ENCODE data around the gene SCAF4.

SCAF4 gene

DNA sequence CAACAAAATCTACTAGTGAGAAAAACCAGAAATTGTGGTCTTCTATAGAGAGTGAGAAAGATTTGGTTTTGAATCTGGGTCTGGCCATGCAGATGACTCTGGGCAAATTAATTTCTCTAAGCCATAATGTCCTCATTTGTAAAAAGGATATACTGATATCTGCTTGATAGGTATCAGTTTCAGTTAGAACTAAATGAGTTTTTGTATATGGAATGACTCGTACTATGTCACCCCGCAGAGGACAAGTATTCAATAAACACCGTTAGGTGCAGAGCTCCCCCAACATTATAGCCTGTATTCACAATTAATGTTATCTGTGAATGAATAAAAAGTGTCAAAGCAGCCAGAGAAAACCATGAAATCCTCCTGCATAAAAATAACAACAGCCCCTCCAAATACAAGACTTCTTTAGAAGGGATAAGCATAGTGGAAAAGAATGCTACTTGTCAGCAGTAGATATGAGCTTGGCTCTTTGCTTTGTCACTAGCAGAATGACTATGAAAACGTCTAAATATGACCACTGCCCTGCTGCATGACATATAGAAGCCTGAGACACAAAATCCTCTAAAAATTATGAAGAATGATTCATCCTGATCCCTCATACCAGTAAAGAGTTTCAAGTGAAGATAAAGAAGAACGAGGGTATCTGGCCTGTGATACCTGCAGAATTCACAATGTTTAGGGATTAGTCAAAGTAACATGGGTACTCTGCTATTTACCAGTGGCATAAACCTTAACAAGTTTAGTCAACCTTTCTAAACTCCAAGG lies 17.8 kb downstream of the SCAF4 start:
- DNase-seq (no peak), ATAC-seq (peak; percentile 97)

DNA sequence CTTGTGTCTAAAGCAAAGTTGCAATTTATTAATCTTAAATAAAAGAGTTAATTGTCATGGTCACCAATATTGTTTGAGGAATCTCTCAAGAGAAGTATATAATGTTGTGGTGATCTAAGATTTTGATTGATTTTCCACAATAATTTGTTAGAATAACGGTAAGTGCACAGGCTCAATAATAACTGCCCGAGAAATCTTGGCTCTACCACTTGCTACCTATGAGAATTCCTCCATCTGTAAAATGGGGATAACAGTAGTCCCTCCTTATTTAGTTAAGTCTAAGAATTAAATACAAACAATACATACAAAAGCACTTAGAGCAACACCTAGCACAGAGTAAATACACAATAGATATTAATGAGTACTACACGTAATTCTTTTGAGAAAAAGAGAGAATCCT lies 18.8 kb downstream of the SCAF4 start:
- ATAC-seq (no peak), DNase-seq (no peak)

DNA sequence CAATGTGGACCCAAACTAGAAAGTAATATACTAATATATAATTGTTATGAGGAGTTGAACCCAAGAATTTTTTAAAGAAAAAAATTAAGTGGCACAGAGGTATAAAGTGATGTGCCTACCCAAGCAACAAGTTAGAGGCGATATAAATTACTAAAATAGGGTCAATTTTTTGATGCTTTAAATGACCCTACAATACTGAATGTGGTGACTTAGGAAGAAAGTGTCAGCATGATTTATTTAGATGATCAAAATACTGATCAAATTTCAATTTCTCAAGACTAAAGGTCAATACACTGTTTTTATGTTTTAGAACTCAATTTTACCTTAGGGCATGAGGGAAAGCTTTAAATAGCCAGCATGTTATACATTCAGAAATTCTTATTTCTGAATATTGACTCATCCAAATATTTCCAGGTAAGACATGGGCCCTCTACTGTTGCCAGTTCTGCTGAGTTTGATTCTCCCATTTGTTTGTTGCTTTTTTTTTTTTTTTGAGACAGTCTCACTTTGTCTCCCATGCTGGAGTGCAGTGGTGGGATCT lies 20.1 kb downstream of the SCAF4 start:
- DNase-seq (no peak), ATAC-seq (no peak)

DNA sequence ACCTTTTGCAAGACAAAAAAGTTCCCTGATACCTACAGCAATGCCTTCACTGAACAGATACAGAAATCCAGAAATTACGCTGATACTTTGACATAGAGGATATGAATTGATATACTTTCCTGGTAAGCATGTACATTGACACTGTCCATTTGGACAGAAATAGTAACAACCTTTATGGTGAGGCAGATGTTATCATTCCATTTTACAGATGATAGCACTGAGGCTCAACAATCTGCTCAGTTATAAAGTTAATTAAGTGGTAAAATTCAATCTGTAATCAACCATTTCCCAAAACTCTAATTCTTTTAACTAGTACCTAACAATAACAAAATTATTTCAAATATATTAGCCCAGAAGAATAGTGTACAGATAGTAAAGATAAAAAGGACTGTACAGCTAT lies 20.6 kb downstream of the SCAF4 start:
- ATAC-seq, result no peak
- DNase-seq, result no peak

DNA sequence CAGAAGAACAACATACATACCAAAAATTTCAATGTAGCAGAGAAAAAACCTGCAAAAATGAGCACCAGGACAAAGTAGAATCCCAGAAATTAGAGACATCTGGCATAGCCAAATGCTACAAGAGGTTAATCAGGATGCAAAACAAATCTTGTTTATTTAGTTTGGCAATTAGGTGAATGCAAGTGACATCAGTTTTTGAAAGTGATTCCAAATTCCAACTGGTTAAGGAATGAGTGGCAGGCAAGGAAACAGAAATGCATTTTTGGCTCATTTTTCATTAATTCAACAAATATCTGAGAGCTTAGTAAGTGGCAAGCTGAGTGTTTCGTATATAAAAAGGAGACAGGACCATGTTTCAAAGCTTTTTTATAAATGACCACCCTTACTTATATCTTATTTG lies 21.3 kb downstream of the SCAF4 start:
- ATAC-seq, result no peak
- DNase-seq, result no peak

DNA sequence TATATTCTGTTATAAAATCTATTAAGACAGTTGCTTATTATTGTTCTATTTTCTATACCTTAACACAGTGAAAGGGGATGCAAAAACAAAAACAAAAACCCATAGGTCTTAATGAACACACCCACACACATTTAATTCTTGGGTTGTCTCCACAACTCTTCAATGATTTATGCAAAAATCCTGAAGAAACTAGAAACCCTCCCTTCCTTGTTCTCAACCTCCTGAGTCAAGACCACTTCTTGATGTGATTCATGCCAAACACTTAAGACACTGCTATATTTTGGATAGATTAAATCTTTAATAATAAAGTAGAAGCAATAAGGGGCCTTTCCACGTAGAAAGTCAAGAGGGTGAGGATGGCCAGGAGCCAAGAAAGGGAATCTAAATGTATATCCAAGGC lies 23.4 kb downstream of the SCAF4 start:
- no peak for ATAC-seq
- DNase-seq, result no peak

DNA sequence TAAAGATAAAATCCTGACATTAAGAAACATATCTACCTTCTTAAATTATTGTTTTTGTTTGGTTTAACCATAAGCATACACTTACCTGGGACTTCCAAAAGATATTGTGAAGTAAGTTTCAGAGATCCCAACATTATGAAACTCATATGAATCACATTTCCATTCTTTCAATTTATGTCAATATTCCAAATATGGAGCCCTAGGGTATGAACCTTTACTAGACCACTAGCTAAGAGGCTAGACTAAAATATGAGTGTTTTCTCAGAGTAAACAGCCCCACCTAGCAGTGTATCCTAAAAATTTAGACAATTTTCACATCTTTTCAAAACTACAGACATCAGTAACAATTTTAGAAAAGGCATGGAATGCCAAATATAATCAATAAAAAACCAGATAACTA lies 24.4 kb downstream of the SCAF4 start:
- ATAC-seq (no peak), DNase-seq (no peak)

DNA sequence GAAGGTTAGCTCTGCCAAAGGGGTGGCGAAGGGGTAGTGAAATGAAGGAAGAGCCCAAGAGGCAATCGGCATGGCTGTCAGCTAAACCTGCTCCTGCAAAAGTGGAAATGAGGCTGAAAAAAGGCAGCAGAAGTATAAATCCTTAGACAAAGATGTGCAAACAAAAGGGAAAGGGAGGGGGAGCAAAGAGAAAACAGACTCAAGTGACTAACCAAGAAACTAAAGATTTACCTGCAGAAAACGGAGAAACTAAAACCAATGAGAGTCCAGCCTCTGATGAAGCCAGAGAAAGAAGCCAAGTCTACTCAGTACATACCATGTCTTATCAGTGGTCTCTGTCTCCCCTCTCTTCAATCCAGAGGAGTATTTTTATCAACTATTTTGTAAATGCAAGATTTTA lies 25.4 kb downstream of the SCAF4 start:
- no peak for ATAC-seq
- DNase-seq, result no peak

DNA sequence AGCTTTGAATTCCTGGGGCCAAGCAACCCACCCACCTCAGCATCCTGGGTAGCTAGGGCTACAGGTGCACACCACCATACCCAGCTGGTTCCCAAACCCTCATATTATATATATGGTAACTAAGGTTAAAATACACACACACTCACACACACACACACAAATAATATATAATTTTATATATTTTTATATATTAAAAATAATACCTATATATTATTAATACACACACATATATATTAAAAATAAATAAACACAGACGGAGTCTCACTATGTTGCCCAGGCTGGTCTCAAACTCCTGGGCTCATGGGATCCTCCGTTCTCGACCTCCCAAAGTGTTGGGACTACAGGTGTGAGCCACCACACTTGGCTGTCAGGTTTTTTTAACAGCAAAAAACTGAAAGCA lies 31.9 kb downstream of the SCAF4 start:
- ATAC-seq (no peak), DNase-seq (no peak)

DNA sequence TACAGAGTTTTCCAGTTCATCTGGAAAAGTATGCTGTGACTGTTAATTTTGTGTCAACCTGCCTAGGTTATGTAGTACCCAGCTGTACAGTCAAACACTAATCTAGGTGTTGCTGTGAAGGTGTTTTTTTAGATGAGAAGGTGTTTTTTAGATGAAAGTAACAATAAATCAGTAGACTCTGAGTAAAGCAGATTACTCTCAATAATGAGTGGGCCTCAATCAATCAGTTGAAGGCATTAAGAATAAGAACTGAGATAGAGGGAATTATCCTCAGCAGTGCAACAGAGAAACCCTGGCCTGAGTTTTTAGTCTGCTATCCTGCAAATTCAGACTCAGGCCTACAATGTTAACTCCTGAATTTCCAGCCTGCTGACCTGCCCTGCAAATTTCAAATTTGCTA lies 33.5 kb downstream of the SCAF4 start:
- DNase-seq, result no peak
- ATAC-seq, result no peak

DNA sequence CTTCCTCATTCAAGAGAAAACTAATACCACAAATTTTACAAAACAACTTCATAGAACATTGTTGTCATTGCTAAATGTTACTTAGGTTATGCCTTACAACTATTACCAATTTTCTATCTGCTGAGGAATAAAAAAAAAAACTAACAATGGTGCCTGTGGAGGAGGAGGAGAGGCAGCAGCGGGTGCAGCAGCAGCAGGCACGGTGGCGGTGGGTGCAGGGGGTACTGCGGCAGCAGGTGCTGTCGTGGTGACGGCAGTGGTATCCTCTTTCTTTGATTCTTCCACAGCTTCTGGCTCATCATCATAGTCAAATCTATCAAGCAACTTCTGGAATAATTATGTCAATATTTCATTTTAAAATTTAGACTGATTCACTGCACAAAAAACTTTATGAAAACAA lies 35.5 kb downstream of the SCAF4 start:
- ATAC-seq, result no peak

DNA sequence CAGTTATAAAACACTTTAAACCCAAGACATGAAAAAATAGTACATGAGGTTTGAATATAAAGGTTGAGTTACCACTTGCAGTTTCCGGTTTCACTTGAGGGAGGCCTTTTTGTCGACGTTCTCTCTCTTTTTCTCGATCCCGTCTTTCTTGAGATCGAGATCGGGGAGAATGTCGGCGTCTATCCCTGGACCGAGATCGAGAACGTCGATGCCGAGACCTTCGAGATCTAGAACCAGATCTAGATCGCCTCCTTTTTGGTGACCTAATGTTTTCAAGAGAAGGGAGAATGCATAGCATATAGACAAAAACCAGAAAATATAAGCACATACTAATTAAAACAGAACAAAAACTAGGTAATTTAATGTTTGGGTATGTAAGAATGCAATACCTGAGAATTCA lies 38.7 kb downstream of the SCAF4 start:
- DNase-seq, result no peak
- no peak for ATAC-seq

More for the DNA sequence above, 35.5 kb downstream of the SCAF4 start:
- DNase-seq, result no peak

DNA sequence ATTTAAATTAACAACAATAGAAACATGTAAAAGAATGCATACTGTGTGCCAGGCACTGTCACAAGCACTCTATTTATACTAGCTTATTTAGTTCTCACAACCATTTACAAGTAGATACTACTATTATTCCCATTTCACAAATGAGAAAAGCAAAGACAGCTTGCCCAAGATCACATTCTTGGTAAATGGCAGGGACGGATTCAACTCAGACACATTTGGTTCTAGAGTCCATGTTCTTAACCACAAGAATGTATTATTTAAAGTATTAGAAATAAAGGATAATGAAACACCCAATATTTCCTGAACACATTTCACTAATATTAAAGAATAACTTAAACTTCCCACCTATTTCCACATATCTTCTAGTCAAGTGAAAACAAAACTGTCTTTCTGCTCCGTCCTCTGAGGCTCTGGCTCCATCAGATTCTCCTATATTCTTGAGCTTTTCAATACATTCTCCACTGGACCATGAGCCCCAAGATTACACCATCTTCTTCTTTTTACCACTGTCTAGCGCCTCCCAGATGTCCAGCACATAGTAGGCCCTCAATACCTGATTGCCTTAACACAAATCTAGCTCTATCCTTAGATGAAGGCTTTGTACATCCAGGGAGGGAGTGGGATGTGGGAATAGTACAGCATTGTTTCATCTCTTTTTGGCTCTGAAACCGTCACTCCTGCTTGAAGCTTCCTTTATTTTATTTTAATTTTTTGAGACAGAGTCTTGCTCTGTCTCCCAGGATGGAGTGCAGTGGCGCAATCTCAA lies 43.1 kb downstream of the SCAF4 start:
- DNase-seq (no peak), ATAC-seq (no peak)

DNA sequence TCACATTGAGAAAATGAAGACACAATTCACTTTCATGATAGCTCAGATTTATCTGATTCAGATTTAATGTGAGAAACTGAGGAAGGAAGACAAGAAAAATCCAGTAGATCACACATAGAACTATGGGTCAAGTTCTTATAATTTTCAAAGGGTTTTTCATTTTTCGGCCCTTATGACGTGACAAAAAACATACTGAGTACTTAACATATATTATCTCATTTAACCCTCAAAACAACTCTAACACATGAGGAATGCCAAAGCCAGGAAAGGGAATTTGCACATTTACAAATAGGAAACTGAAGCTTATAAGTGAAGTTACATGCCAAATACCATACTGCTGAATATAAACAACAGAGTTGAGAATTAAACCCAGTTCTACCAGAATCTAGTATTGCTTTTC lies 44.8 kb downstream of the SCAF4 start:
- DNase-seq (no peak), ATAC-seq (no peak)

DNA sequence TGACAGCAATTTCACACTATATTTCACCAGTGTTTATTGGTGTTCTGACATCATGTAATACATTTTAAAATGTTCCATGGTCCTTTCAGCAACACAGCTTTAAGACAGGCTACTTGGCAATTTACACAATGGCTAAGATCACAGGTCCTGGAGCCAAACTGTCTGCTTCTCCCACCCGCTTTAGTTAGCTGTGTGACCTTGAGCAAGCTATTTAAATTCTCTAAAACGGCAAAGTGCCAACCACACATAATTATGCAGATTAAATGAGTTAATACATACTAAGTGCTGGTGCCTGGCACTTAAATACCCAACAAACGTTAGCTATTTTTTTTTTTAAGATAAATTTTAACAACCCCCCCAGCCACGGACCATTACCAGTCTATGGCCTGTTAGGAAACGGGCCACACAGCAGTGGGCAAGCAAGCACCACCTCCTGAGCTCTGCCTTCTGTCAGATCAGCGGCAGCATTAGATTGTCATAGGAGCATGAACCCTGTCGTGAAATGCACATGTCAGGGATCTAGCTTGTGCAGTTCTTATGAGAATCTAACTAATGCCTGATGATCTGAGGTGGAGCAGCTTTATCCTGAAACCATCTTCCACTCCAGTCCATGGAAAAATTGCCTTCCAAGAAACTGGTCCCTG lies 45.5 kb downstream of the SCAF4 start:
- DNase-seq (no peak), ATAC-seq (no peak)

DNA sequence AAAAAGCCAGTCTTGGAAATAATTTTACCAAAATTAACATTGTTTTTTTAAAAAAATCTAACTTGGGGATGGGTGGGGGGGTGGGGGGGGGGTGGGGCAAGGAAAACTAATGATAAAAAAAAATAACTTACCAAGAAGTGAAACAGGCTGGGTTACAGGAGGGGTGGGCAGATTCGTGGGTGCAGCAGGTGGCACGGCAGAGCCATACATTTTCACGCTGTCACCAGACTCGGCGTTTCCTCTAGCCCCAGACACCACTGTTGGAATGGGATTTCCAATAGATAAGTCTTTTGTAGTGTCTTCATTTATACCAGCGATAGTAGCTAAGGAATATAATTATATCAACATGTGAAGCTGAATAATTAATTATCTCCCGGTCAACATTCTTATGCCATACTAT lies 47.0 kb downstream of the SCAF4 start:
- ATAC-seq, result no peak

DNA sequence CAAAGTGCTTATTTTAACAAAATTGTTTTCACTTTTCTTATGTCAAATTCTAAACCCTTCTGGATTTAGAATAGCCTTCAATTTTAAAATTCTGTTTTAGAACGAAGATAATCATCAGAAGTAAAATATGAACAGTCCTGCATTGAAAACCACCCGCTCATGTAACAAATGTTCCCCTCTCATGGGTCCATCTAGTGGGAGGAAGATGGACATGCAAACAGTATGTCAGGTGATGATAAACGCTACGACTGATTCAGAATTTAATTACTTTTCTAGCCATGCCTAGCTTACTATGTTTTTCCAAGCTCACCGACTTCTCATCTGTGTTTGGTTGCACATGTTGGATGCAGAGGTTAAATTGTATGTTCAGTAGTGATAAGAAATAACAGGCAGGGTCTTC lies 48.9 kb downstream of the SCAF4 start:
- DNase-seq (no peak), ATAC-seq (no peak)

More for the DNA sequence above, 47.0 kb downstream of the SCAF4 start:
- DNase-seq, result no peak

DNA sequence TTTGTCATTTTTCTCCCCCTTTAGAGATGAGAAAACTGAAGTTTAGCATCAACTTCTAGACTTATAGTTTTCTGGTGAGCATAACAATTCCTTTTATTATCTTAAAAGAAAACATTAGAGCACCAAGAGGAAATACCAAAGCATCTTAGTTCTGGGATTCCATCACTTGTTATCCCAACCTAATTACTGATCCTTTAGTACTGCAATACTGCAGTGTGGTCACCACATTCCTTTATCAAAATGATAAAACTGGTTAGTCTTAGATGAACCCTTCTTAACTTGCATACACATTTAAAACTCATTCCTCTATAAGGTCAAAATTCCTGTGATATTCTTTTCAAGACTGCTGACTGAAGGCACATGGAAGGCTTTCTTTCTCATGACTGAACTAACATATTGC lies 49.3 kb downstream of the SCAF4 start:
- DNase-seq (no peak), ATAC-seq (no peak)

DNA sequence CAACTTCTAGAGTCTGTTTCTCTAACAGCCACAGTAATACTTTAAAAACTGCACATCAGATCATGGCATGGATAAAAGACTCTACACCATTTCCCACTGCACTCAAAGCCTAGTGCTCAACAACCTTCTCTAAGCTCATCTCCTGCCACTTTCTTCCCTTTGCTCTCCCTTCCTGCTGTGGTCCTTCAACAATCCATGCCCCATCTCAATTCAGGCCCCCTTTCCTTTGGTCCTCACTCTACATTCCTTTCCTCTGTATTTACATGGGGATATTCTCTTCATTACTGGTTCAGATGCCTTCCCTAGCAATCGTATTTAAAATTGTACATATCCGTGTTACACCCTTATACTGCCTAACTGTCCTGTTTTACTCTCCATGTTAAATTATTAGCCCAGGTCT lies 53.4 kb downstream of the SCAF4 start:
- ATAC-seq (no peak), DNase-seq (no peak)

DNA sequence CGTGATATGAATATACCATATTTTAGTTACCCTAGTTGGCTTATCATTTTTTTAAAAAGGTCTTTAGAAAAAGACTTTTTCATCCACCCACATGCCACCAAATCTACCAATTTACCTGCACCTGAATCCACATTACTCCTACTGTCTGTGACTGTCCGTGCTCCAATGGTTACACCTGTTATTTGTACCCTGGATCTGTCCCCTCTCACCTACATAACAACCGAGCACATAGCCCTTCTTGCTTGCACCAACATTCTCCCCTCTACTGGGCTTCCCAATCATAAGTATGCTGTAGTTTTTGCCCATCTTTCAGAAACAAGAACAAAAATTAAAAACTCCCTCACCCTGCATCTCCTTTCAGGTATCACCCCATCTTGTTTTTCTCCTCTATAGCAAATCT lies 54.9 kb downstream of the SCAF4 start:
- DNase-seq (no peak), ATAC-seq (no peak)

DNA sequence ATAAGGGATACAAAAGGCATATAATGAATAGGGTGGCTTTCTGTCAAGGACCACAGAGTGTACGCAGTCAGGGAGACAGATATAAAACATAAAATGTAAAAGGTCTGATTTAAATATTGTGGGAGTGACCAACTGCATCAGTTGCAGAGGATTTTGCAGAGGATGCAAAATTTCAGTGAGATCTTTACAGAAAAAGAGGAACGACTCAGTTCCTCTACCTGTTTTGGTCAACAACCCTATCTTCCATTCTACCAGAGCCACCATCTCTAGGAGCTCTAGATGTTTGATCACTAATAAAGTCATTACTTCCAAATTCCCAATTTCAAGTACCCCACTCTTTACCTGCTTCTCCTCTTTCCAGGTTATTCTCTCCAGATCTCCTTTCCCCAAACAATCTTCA lies 56.0 kb downstream of the SCAF4 start:
- ATAC-seq (no peak), DNase-seq (no peak)

DNA sequence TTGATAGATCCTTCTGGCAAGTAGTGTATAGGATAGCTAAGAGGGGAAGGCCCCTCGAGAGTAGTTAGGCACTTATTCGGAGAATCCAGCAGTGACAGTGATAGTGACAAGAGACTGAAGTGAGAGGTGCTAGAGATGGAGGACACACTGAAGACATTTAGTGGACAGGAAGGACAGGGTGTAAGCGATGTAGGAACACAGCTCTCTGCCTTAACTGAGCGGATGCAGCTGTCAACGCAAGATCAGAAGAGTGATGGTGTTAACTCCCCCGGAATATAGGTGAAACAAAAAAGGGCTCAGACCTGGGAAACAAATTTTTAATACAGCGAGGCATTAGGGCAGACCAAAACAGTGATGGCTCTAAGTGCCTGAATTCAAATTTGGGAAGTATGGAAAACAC lies 56.6 kb downstream of the SCAF4 start:
- ATAC-seq (no peak), DNase-seq (no peak)

DNA sequence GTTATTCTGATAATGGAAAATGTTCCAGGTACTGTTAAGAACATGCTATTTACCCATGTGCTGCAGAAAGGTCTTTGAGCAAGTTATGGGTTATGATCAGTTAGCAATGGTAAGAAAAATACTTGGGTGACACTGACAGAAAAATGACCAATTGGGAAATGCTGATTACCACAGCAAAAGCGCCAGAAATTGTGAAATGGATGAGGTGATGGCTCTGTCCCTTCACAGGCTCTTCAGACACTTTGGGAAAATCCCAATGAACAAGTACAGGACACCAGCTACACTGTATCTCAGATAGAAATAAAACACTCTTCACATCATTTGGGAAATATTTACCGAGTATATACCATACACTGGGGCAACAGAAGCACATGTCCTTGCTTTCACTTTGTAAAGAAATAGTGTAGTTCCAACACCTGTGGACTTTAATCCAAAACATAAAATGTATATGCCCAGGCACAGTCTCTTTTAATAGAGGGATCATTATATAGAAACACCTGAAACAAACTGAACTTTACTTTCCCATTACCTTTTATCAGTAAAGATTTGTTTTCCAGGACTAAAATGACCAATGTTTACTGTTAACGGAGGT lies 58.5 kb downstream of the SCAF4 start:
- DNase-seq (no peak), ATAC-seq (no peak)

All from stimulated activated naive CD8-positive, alpha-beta T cell treated with anti-CD3 and anti-CD28 coated beads, Interleukin-15, Interleukin-2, amounts not matched to agents 100 U/mL and 50 U/mL, for 24 hours (primary cell).